Chondrocyte (in vitro differentiated cells): ENCODE data around the gene TNNI2. TPM values are rescaled to one million over a fixed set of nuclear protein-coding genes. Genes with fewer than 3 reads are reported as not detected.

ENCODE experiments used
- DNase-seq: peaks from one replicate; pipeline ENCODE4 v3.0.0; 2021; ENCODE audit warnings: mixed read lengths, low spot score
- H3K27ac Mint-ChIP-seq: one replicate; pipeline ENCODE4 v1.8.0; 2021; ENCODE audit warnings: mild to moderate bottlenecking, moderate library complexity, mixed read lengths; ENCODE audit not compliant: unreplicated experiment
- H3K27me3 Mint-ChIP-seq: 2 replicates; pipeline ENCODE4 v1.8.0; 2021; ENCODE audit warnings: low read depth, mixed read lengths
- H3K36me3 Mint-ChIP-seq: 2 replicates; pipeline ENCODE4 v1.8.0; 2021; ENCODE audit warnings: low read depth, mixed read lengths
- H3K4me1 Mint-ChIP-seq: 2 replicates; pipeline ENCODE4 v1.8.0; 2021; ENCODE audit warnings: low read depth, mild to moderate bottlenecking, mixed read lengths
- H3K4me3 Mint-ChIP-seq: one replicate; pipeline ENCODE4 v1.8.0; 2021; ENCODE audit warnings: mild to moderate bottlenecking, moderate library complexity, mixed read lengths; ENCODE audit not compliant: unreplicated experiment
- H3K9me3 Mint-ChIP-seq: 2 replicates; pipeline ENCODE4 v1.8.0; 2021; ENCODE audit warnings: low read depth, mixed read lengths
- total RNA-seq: library from RNA; stranded (reverse); gene quantifications from 3 replicates; pipeline ENCODE4 v1.2.1, GENCODE V29; 2021
- TF ChIP-seq, protein P1 (sequence below): fragments of 200-600 bp; sonication (generic); IDR thresholded peaks from 2 replicates; pipeline ENCODE4 v1.5.0; 2021; ENCODE audit warnings: antibody characterized with exemption, mild to moderate bottlenecking, moderate library complexity

TNNI2 gene
- total RNA-seq, 1 donor from 2014 or later: 1.3 TPM

DNA sequence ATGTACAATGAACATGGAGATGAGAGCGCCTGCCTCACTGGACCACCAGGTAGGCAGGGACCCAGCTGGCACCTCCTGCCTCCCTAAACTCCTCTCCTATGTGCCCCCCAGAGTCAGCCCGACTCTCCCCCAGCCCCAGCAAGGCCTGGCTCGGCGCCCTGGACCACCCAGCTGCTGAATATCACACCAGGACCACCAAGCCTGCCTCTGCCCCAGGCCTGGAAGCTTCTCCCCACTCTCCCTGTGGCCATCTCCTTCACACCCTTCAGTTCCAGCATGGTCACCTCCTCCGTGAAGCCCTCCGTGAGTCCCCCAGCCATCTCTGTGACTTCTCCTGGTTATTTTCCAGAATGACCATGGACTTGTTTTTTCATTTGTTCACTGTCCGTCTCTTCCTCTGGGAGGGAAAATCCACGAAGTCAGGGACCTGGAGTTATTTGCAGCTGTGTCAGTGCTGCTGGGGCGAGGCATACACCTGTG lies 7.7 kb downstream of the TNNI2 start:
- Mint-ChIP-seq H3K4me3 (no peak overlapping the region), H3K9me3 (no peaks in the 10 kb centered on the region), H3K36me3 (no peaks in the 10 kb centered on the region), H3K4me1 (peaks cover 13% of the 10 kb centered on the region), H3K27ac (no peak overlapping the region), H3K27me3 (no peaks in the 10 kb centered on the region)
- TF ChIP-seq, protein P1, sequence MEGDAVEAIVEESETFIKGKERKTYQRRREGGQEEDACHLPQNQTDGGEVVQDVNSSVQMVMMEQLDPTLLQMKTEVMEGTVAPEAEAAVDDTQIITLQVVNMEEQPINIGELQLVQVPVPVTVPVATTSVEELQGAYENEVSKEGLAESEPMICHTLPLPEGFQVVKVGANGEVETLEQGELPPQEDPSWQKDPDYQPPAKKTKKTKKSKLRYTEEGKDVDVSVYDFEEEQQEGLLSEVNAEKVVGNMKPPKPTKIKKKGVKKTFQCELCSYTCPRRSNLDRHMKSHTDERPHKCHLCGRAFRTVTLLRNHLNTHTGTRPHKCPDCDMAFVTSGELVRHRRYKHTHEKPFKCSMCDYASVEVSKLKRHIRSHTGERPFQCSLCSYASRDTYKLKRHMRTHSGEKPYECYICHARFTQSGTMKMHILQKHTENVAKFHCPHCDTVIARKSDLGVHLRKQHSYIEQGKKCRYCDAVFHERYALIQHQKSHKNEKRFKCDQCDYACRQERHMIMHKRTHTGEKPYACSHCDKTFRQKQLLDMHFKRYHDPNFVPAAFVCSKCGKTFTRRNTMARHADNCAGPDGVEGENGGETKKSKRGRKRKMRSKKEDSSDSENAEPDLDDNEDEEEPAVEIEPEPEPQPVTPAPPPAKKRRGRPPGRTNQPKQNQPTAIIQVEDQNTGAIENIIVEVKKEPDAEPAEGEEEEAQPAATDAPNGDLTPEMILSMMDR: no peak
- no peak for DNase-seq

DNA sequence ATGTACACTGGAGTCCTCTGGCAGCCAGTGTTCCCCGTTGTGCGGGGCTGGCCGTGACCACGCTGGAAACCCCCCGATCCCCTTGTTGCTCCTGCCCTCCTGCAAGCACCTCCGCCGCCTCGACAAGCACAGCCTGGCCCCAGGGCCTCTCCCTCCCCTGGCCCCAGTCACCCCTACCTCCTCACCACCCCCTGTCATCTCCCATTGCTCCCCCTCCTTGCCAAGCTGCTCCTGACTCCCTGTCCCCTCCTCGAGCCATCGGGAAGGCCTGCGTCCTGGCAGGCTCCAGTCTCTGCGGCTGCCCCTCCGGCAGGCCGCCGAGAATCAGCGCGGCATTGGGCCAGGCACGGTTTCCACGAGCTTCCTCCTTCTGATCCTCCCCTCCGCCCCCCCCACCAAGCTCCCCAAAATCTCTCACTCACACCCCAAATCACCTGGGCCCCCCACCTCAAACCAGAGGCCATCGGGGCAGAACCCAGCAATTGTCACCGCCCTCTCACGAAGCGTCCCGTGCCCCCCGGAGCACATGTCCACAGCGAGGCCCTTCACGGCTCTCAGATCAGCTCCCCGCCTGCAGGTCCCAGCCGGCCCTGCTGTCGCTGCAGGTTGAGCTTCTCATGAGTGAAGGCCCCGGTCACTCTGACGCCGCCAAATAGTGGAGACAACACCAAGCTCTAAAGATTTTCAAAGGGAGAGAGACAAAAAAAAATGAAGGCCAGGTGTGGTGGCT lies 8.4 kb downstream of the TNNI2 start:
- H3K4me3 Mint-ChIP-seq: no peak overlapping the region
- no peaks in the 10 kb centered on the region for H3K27me3 Mint-ChIP-seq
- H3K9me3 Mint-ChIP-seq: no peaks in the 10 kb centered on the region
- H3K4me1 Mint-ChIP-seq: peaks cover 13% of the 10 kb centered on the region
- TF ChIP-seq, protein P1: no peak
- DNase-seq: no peak
- no peaks in the 10 kb centered on the region for H3K36me3 Mint-ChIP-seq
- H3K27ac Mint-ChIP-seq: no peak overlapping the region

DNA sequence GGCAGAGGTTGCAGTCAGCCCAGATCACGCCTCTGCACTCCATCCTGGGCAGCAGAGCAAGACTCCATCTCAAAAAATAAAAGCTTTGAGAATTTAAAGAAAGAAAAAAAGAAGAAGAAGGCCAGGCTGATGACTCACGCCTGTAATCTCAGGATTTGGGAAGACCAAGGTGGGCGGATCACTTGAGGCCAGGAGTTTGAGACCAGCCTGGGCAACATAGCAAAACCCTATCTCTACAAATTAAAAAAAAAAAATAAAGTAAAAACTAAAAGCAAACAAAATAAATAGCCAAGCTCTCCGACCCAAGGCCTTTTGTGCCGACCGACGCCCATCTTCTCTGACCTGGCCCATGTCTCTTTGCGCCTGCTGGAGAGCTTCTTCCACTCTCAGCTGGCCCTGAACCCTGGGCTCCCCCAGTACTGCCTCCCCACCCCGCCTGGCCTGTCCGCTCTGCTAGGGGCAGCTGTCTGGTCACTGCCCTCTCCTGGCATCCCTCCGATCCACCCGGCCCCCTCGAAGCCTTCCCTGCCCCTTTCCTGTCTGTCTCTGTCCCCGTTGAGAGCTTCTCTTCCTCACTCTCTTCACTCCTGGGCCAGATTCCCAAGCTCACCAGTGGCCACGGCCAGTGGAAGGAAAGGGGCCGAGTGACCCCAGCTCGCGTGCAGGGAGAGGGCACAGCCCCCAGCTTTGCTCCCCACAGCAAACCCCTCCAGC lies 9.3 kb downstream of the TNNI2 start:
- H3K27me3 Mint-ChIP-seq: no peaks in the 10 kb centered on the region
- TF ChIP-seq, protein P1: no peak
- H3K27ac Mint-ChIP-seq: no peak overlapping the region
- no peaks in the 10 kb centered on the region for H3K9me3 Mint-ChIP-seq
- H3K4me3 Mint-ChIP-seq: no peak overlapping the region
- H3K36me3 Mint-ChIP-seq: no peaks in the 10 kb centered on the region
- DNase-seq: no peak
- peaks cover 13% of the 10 kb centered on the region for H3K4me1 Mint-ChIP-seq

DNA sequence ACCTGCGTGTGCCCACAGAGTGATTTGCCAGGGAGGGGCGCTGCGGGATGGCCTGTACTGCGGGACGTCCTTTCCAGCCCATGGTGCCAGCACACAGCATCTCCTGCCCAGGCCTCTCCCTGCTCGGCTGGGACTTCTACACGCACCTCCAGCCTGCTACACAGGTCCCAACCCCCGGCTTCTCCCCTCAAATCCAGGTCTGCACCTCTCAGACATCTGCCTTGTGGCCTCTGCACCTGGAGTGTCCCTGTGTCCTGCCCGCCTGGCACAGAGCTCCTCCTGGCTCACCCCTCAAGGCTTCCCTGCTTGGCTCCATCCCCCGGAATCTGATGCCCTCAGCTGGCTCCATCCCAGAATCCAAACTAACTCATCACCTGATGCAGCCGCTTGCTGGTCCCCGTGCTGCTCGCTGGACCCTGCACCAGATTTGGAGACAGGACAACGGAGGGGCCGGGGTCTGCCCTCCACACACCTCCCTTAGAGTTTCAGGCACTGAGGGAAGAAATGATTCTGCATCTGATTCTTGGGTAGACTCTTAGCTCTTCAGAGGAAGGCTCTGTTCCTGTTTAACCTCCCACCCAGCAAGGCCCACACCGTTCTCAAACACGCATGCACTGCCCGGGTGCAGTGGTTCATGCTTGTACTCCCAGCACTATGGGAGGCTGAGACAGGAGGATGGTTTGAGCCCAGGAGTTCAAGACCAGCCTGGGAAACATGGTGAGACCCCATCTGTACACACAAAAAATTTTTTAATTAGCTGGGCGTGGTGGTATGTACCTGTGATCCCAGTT lies 10.1 kb downstream of the TNNI2 start:
- Mint-ChIP-seq H3K27ac (no peak overlapping the region), H3K4me3 (no peak overlapping the region), H3K27me3 (no peaks in the 10 kb centered on the region), H3K9me3 (no peaks in the 10 kb centered on the region), H3K4me1 (peaks cover 13% of the 10 kb centered on the region), H3K36me3 (no peaks in the 10 kb centered on the region)
- TF ChIP-seq, protein P1: no peak
- no peak for DNase-seq
